Mesothelial cell of epicardium (in vitro differentiated cells): Measurements from ENCODE around the gene MYCBPAP. TPM values are rescaled to one million over a fixed set of nuclear protein-coding genes. Genes with fewer than 3 reads are reported as not detected.
"Not testable (repeated sequence)": the region's sequence is repeated elsewhere in the genome, so short reads cannot be mapped to it uniquely, and the experiment has no call there.

Source experiments
- DNase-seq, 2 experiments: peaks; one replicate each; pipeline ENCODE4 v3.0.0; 2021; ENCODE audit warnings: low spot score in 2 of 2; ENCODE audit not compliant: unreplicated experiment in 2 of 2
- H3K27ac Mint-ChIP-seq: 2 replicates; pipeline ENCODE4 v1.8.0; 2021; ENCODE audit warnings: mixed read lengths
- H3K27me3 Mint-ChIP-seq: 2 replicates; pipeline ENCODE4 v1.8.0; 2021; ENCODE audit warnings: low read depth, mixed read lengths
- H3K36me3 Mint-ChIP-seq: 2 replicates; pipeline ENCODE4 v1.8.0; 2021; ENCODE audit warnings: mixed read lengths
- H3K4me1 Mint-ChIP-seq: 2 replicates; pipeline ENCODE4 v1.8.0; 2021; ENCODE audit warnings: mixed read lengths
- H3K4me3 Mint-ChIP-seq: 2 replicates; pipeline ENCODE4 v1.8.0; 2021; ENCODE audit warnings: mild to moderate bottlenecking, moderate library complexity, mixed read lengths
- H3K9me3 Mint-ChIP-seq: 2 replicates; pipeline ENCODE4 v1.8.0; 2021; ENCODE audit warnings: mixed read lengths
- total RNA-seq: library from RNA; stranded (reverse); gene quantifications from 3 replicates; pipeline ENCODE4 v1.2.1, GENCODE V29; 2021
- TF ChIP-seq, protein P1 (sequence below): fragments of 200-600 bp; sonication (generic); IDR thresholded peaks from one replicate; pipeline ENCODE4 v1.5.0; 2021; ENCODE audit warnings: antibody characterized with exemption; ENCODE audit not compliant: unreplicated experiment

Gene MYCBPAP
- total RNA-seq, 1 donor from 2014 or later = 5.1 TPM

DNA sequence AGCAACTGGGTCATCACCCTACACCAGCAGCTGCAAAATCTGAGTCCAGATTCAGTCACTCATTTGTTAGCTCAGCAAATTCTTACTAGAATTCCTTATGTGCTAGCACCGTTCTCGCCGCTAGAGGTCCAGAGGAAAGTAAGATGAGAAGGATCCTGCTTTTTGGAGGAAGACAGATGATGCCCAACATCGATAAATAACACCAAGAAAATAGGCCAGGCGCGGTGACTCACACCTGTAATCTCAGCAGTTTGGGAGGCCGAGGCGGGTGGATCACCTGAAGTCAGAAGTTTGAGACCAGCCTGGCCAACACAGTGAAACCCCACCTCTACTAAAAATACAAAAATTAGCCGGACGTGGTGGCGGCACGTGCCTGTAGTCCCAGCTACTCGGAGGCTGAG lies 35.5 kb upstream of the MYCBPAP start:
- H3K4me1 Mint-ChIP-seq, H3K9me3 Mint-ChIP-seq, DNase-seq, H3K4me3 Mint-ChIP-seq, H3K27ac Mint-ChIP-seq: not testable (repeated sequence)
- TF ChIP-seq, protein P1, sequence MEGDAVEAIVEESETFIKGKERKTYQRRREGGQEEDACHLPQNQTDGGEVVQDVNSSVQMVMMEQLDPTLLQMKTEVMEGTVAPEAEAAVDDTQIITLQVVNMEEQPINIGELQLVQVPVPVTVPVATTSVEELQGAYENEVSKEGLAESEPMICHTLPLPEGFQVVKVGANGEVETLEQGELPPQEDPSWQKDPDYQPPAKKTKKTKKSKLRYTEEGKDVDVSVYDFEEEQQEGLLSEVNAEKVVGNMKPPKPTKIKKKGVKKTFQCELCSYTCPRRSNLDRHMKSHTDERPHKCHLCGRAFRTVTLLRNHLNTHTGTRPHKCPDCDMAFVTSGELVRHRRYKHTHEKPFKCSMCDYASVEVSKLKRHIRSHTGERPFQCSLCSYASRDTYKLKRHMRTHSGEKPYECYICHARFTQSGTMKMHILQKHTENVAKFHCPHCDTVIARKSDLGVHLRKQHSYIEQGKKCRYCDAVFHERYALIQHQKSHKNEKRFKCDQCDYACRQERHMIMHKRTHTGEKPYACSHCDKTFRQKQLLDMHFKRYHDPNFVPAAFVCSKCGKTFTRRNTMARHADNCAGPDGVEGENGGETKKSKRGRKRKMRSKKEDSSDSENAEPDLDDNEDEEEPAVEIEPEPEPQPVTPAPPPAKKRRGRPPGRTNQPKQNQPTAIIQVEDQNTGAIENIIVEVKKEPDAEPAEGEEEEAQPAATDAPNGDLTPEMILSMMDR = peak; percentile 15
- Mint-ChIP-seq H3K36me3 (peaks cover 18% of the 10 kb centered on the region), H3K27me3 (peaks cover 10% of the 10 kb centered on the region)

DNA sequence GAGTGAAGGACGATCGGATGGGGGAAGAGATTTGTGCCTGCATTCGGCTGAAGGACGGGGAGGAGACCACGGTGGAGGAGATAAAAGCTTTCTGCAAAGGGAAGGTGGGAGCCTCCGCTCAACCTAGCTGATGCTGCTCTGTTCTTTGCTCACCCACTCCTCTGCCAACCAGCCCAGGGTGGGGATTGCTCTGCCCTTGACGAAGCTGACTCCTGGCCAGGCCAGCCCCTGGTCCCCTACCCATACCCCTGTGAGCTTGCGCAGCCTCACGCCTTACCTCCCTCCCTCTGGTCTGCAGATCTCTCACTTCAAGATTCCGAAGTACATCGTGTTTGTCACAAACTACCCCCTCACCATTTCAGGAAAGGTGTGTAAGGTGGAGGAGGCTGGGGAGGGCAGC lies 34.3 kb upstream of the MYCBPAP start:
- H3K4me3 Mint-ChIP-seq = no peak overlapping the region
- TF ChIP-seq, protein P1 = no peak

DNA sequence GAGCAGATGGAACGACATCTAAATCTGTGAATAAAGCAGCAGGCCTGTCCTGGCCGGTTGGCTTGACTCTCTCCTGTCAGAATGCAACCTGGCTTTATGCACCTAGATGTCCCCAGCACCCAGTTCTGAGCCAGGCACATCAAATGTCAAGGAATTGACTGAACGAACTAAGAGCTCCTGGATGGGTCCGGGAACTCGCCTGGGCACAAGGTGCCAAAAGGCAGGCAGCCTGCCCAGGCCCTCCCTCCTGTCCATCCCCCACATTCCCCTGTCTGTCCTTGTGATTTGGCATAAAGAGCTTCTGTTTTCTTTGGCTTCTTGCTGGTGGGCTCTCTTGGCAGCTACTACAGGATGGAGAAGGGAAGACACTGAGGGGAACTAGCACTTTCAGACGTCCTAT lies 33.7 kb upstream of the MYCBPAP start:
- no peak overlapping the region for H3K4me3 Mint-ChIP-seq
- DNase-seq = no peak
- peaks cover 18% of the 10 kb centered on the region for H3K36me3 Mint-ChIP-seq
- TF ChIP-seq, protein P1 = no peak
- peaks cover 9% of the 10 kb centered on the region for H3K4me1 Mint-ChIP-seq
- H3K27me3 Mint-ChIP-seq = no peaks in the 10 kb centered on the region
- no peaks in the 10 kb centered on the region for H3K9me3 Mint-ChIP-seq
- H3K27ac Mint-ChIP-seq = no peak overlapping the region

More for the DNA sequence above, 34.3 kb upstream of the MYCBPAP start:
- no peak for DNase-seq
- Mint-ChIP-seq H3K27me3 (peaks cover 2% of the 10 kb centered on the region), H3K9me3 (no peaks in the 10 kb centered on the region), H3K27ac (no peak overlapping the region), H3K4me1 (peaks cover 6% of the 10 kb centered on the region), H3K36me3 (peaks cover 18% of the 10 kb centered on the region)

DNA sequence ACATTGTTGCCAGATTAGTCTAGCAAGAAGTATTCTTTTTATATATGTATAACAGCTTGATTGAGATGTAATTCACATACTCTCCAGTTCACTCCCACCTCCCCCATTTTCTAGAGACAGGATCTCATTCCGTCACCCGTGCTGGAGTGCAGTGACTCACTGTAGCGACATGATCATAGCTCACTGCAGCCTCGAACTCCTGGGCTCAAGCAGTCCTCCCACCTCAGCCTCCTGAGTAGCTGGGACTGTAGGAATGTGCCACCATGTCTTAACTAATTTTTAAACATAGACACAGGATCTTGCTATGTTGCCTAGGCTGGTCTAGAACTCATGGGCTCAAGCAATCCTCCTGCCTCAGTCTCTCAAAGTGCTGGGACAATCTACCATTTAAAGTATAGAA lies 32.9 kb upstream of the MYCBPAP start:
- H3K27ac Mint-ChIP-seq = peak overlapping the region; percentile 69
- no peaks in the 10 kb centered on the region for H3K27me3 Mint-ChIP-seq
- no peak overlapping the region for H3K4me3 Mint-ChIP-seq
- TF ChIP-seq, protein P1 = no peak
- no peaks in the 10 kb centered on the region for H3K9me3 Mint-ChIP-seq
- peaks cover 18% of the 10 kb centered on the region for H3K36me3 Mint-ChIP-seq
- DNase-seq = no peak
- peaks cover 12% of the 10 kb centered on the region for H3K4me1 Mint-ChIP-seq

DNA sequence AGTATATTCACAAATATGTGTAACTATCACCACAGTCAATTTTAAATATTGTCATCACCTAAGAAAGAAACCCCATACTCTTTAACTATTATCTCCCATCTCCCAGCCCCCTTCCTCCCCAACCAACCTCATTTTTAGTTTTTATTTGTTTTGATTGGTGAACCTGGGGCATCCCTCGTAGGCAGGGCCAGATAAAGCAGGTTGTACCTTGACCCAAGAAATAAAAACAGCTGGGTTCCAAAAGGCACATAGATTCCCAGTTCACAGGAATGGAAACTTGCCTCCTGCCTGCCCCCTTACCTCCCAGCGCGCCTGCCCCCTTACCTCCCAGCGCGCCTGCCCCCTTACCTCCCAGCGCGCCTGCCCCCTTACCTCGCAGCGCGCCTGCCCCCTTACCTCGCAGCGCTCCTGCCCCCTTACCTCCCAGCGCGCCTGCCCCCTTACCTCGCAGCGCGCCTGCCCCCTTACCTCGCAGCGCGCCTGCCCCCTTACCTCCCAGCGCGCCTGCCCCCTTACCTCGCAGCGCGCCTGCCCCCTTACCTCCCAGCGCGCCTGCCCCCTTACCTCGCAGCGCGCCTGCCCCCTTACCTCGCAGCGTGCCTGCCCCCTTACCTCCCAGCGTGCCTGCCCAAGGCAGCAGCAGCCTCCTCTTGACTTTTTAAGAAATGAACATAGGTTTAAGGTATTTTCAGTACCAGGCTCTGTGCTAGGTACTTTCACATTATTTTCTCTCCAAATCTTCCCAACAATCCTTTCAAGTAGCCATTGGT lies 32.3 kb upstream of the MYCBPAP start:
- not testable (repeated sequence) for H3K27ac Mint-ChIP-seq, H3K4me3 Mint-ChIP-seq, H3K9me3 Mint-ChIP-seq, DNase-seq, H3K27me3 Mint-ChIP-seq
- H3K4me1 Mint-ChIP-seq = peaks cover 12% of the 10 kb centered on the region
- H3K36me3 Mint-ChIP-seq = peaks cover 18% of the 10 kb centered on the region

DNA sequence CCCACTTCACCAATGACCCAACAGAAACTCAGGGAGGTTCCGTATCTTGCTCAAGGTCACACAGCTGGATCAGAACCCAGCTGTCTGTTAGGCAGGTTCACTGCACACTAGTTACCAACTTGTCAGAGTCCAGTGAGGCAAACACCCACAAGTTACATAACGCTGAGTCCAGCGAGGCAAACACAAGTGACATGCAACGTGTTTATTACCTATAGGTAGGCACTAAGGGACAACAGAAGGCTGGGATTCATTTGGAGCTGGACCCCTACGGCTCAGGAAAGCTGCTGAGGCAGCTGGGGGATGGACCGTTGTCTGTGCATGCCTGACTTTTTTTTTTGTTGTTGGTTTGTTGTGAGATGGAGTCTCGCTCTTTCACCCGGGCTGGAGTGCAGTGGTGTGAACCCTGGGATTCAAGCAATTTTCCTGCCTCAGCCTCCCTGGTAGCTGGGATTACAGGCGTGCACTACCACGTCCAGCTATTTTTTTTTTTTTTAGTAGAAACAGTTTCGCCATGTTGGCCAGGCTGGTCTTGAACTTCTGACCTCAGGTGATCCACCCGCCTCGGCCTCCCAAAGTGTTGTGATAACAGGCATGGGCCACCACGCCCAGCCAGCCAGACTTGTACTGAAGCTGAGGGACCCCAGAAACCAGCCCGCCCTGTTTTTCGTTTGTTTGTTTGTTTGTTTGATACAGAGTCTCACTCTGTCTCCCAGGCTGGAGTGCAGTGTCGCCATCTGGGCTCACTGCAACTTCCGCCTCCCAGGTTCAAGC lies 31.5 kb upstream of the MYCBPAP start:
- TF ChIP-seq, protein P1 = no peak
- Mint-ChIP-seq H3K36me3 (peaks cover 17% of the 10 kb centered on the region), H3K4me3 (no peak overlapping the region), H3K27me3 (no peaks in the 10 kb centered on the region), H3K9me3 (no peaks in the 10 kb centered on the region), H3K4me1 (peaks cover 12% of the 10 kb centered on the region), H3K27ac (no peak overlapping the region)
- no peak for DNase-seq
